GM19397 (cell line): Measurements from ENCODE around the gene IL1RAP.
"Not testable (repeated sequence)": the region's sequence is repeated elsewhere in the genome, so short reads cannot be mapped to it uniquely, and the experiment has no call there.

ENCODE experiments used
- ATAC-seq: cut with Tn5 transposase; IDR thresholded peaks from one replicate; pipeline ENCODE4 v1.9.1; 2021; ENCODE audit warnings: mild to moderate bottlenecking, moderate library complexity; ENCODE audit not compliant: unreplicated experiment

The IL1RAP gene

GRCh38 chr3:190506271-190506670, 7.6 kb upstream of the IL1RAP start:
- no peak for ATAC-seq

- ATAC-seq = no peak
These were observed 1.2 kb upstream of the IL1RAP start for GRCh38 chr3:190512666-190513065.

GRCh38 chr3:190514413-190515153, 698 bp downstream of the IL1RAP start:
- ATAC-seq = no peak

GRCh38 chr3:190516416-190516815, 2.5 kb downstream of the IL1RAP start:
- no peak for ATAC-seq

- ATAC-seq = no peak
These were observed 3.8 kb downstream of the IL1RAP start for GRCh38 chr3:190517687-190518086.

GRCh38 chr3:190518531-190518930, 4.6 kb downstream of the IL1RAP start:
- ATAC-seq = not testable (repeated sequence)

- no peak for ATAC-seq
These were observed 6.0 kb downstream of the IL1RAP start for GRCh38 chr3:190519886-190520285.

GRCh38 chr3:190521998-190522397, 8.1 kb downstream of the IL1RAP start:
- no peak for ATAC-seq

GRCh38 chr3:190522621-190523222, 8.8 kb downstream of the IL1RAP start:
- no peak for ATAC-seq

GRCh38 chr3:190524942-190525341, 11.1 kb downstream of the IL1RAP start:
- ATAC-seq = no peak

- ATAC-seq = no peak
These were observed 11.7 kb downstream of the IL1RAP start for GRCh38 chr3:190525634-190526033.

- ATAC-seq = no peak
These were observed 13.2 kb downstream of the IL1RAP start for GRCh38 chr3:190526787-190527762.

GRCh38 chr3:190528706-190529105, 14.8 kb downstream of the IL1RAP start:
- ATAC-seq = no peak

- no peak for ATAC-seq
These were observed 17.5 kb downstream of the IL1RAP start for GRCh38 chr3:190531406-190531805.

- ATAC-seq = no peak
These were observed 18.9 kb downstream of the IL1RAP start for GRCh38 chr3:190532731-190533203.

- no peak for ATAC-seq
These were observed 19.8 kb downstream of the IL1RAP start for GRCh38 chr3:190533511-190534281.

GRCh38 chr3:190534386-190534785, 20.5 kb downstream of the IL1RAP start:
- no peak for ATAC-seq

GRCh38 chr3:190534986-190535385, 21.1 kb downstream of the IL1RAP start:
- ATAC-seq = no peak

- no peak for ATAC-seq
These were observed 23.3 kb downstream of the IL1RAP start for GRCh38 chr3:190537146-190537545.

GRCh38 chr3:190538288-190538687, 24.4 kb downstream of the IL1RAP start:
- no peak for ATAC-seq

GRCh38 chr3:190539526-190539925, 25.6 kb downstream of the IL1RAP start:
- no peak for ATAC-seq
